Measurements from ENCODE around the gene NPIPB8.
"Not testable (repeated sequence)": the region's sequence is repeated elsewhere in the genome, so short reads cannot be mapped to it uniquely, and the experiment has no call there.

DNA sequence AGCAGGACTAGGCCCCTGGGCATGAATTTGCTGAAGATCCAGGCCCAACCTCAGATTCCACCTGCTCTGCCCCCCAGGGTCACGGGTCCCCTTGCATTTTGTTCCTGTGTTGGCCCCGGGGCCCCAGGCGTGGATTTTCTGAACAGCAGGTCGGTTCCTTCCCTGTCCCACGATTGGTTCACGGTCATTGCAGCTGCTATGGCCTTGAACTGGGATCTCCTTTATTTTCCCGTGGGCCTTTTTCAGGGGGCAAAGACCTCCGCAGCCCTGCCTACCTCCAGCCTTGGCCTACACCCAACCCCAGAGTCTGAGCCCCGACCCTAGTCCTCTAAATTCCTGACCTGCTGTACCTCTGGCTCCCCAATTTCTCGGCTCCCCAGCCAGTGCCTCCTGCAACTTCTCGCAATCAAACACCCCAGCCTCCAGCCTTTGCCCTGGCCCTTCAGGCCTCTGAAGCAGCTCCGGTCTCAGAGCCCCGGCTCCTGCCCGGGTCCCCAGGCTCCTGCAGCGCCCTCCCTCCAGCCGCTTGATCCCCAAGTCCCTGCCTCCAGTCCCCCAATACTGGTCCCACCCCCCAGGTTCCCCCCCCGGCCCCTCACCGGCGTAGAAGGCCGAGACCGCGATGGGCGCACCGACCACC, 15.2 kb upstream of the NPIPB8 start:
- TF ChIP-seq SP2, ZNF692 (tag by site-specific recombination; IDR thresholded peaks at IDR 0.05): not testable (repeated sequence)
